ENCODE results near the gene MX2.
"Not testable (repeated sequence)": the region's sequence is repeated elsewhere in the genome, so short reads cannot be mapped to it uniquely, and the experiment has no call there.

The MX2 gene

GRCh38 chr21:41328660-41329607 lies 32.9 kb upstream of the MX2 start:
- in situ Hi-C loops (cut with HindIII; ENCODE audit: low pct_ligation_motif_present, low pct_unique_long_range_greater_than_20kb, low sequenced_read_pairs) = no loop called here
- DNase-seq = no peak

GRCh38 chr21:41333752-41334151 lies 28.1 kb upstream of the MX2 start:
- DNase-seq = no peak
- in situ Hi-C loops (cut with HindIII; ENCODE audit: low pct_ligation_motif_present, low pct_unique_long_range_greater_than_20kb, low sequenced_read_pairs) = no loop called here

- in situ Hi-C loops (cut with HindIII; ENCODE audit: low pct_ligation_motif_present, low pct_unique_long_range_greater_than_20kb, low sequenced_read_pairs) = no loop called here
- DNase-seq = no peak
Observed at GRCh38 chr21:41337515-41337914, 24.3 kb upstream of the MX2 start.

- no peak for DNase-seq
- in situ Hi-C loops (cut with HindIII; ENCODE audit: low pct_ligation_motif_present, low pct_unique_long_range_greater_than_20kb, low sequenced_read_pairs) = no loop called here
Observed at GRCh38 chr21:41338455-41338854, 23.4 kb upstream of the MX2 start.

- no peak for DNase-seq
- in situ Hi-C loops (cut with HindIII; ENCODE audit: low pct_ligation_motif_present, low pct_unique_long_range_greater_than_20kb, low sequenced_read_pairs) = no loop called here
Observed at GRCh38 chr21:41342035-41342434, 19.8 kb upstream of the MX2 start.

GRCh38 chr21:41344146-41344545 lies 17.7 kb upstream of the MX2 start:
- no peak for DNase-seq
- in situ Hi-C loops (cut with HindIII; ENCODE audit: low pct_ligation_motif_present, low pct_unique_long_range_greater_than_20kb, low sequenced_read_pairs) = no loop called here

GRCh38 chr21:41345356-41345755 lies 16.5 kb upstream of the MX2 start:
- in situ Hi-C loops (cut with HindIII; ENCODE audit: low pct_ligation_motif_present, low pct_unique_long_range_greater_than_20kb, low sequenced_read_pairs) = no loop called here
- no peak for DNase-seq

- no peak for DNase-seq
- in situ Hi-C loops (cut with HindIII; ENCODE audit: low pct_ligation_motif_present, low pct_unique_long_range_greater_than_20kb, low sequenced_read_pairs) = no loop called here
Observed at GRCh38 chr21:41345934-41346685, 15.7 kb upstream of the MX2 start.

- DNase-seq = no peak
- in situ Hi-C loops (cut with HindIII; ENCODE audit: low pct_ligation_motif_present, low pct_unique_long_range_greater_than_20kb, low sequenced_read_pairs) = no loop called here
Observed at GRCh38 chr21:41346758-41347157, 15.1 kb upstream of the MX2 start.

GRCh38 chr21:41348434-41348833 lies 13.4 kb upstream of the MX2 start:
- no peak for DNase-seq
- in situ Hi-C loops (cut with HindIII; ENCODE audit: low pct_ligation_motif_present, low pct_unique_long_range_greater_than_20kb, low sequenced_read_pairs) = no loop called here

GRCh38 chr21:41349126-41349525 lies 12.7 kb upstream of the MX2 start:
- in situ Hi-C loops (cut with HindIII; ENCODE audit: low pct_ligation_motif_present, low pct_unique_long_range_greater_than_20kb, low sequenced_read_pairs) = no loop called here
- DNase-seq = no peak

- no peak for DNase-seq
- in situ Hi-C loops (cut with HindIII; ENCODE audit: low pct_ligation_motif_present, low pct_unique_long_range_greater_than_20kb, low sequenced_read_pairs) = no loop called here
Observed at GRCh38 chr21:41349619-41350390, 12.0 kb upstream of the MX2 start.

- in situ Hi-C loops (cut with HindIII; ENCODE audit: low pct_ligation_motif_present, low pct_unique_long_range_greater_than_20kb, low sequenced_read_pairs) = no loop called here
- no peak for DNase-seq
Observed at GRCh38 chr21:41350436-41351155, 11.2 kb upstream of the MX2 start.

- in situ Hi-C loops (cut with HindIII; ENCODE audit: low pct_ligation_motif_present, low pct_unique_long_range_greater_than_20kb, low sequenced_read_pairs) = no loop called here
- no peak for DNase-seq
Observed at GRCh38 chr21:41357546-41357945, 4.3 kb upstream of the MX2 start.

GRCh38 chr21:41358193-41359166 lies 3.3 kb upstream of the MX2 start:
- no peak for DNase-seq
- in situ Hi-C loops (cut with HindIII; ENCODE audit: low pct_ligation_motif_present, low pct_unique_long_range_greater_than_20kb, low sequenced_read_pairs) = no loop called here

GRCh38 chr21:41359286-41359685 lies 2.5 kb upstream of the MX2 start:
- in situ Hi-C loops (cut with HindIII; ENCODE audit: low pct_ligation_motif_present, low pct_unique_long_range_greater_than_20kb, low sequenced_read_pairs) = no loop called here
- no peak for DNase-seq

GRCh38 chr21:41359754-41360071 lies 2.1 kb upstream of the MX2 start:
- DNase-seq; in situ Hi-C loops (cut with HindIII; ENCODE audit: low pct_ligation_motif_present, low pct_unique_long_range_greater_than_20kb, low sequenced_read_pairs): not testable (repeated sequence)

All from ACHN (cell line).